IPS-15b (cell line): Measurements from ENCODE around the gene SH3RF1.

Experiments used
- H3K27me3 ChIP-seq: one replicate; pipeline ENCODE4 v1.6.1; 2013; ENCODE audit warnings: low read length; ENCODE audit not compliant: control insufficient read depth, insufficient read depth
- H3K36me3 ChIP-seq: one replicate; pipeline ENCODE4 v1.6.1; 2013; ENCODE audit warnings: low read length; ENCODE audit not compliant: control insufficient read depth, insufficient read depth
- H3K4me1 ChIP-seq: one replicate; pipeline ENCODE4 v1.6.1; 2013; ENCODE audit warnings: mild to moderate bottlenecking, low read length; ENCODE audit not compliant: control insufficient read depth, insufficient read depth
- H3K4me3 ChIP-seq: one replicate; pipeline ENCODE4 v1.5.1; 2013; ENCODE audit warnings: low read depth, low read length
- H3K9ac ChIP-seq: one replicate; pipeline ENCODE4 v1.6.1; 2013; ENCODE audit warnings: low read depth, mild to moderate bottlenecking, low read length
- H3K9me3 ChIP-seq: one replicate; pipeline ENCODE4 v1.6.1; 2013; ENCODE audit warnings: mild to moderate bottlenecking, low read length; ENCODE audit not compliant: control insufficient read depth, insufficient read depth

Gene SH3RF1

GRCh38 chr4:169147191-169147590 lies 123.6 kb downstream of the SH3RF1 start:
- no peak overlapping the region for H3K4me3 ChIP-seq

GRCh38 chr4:169144061-169144600 lies 126.6 kb downstream of the SH3RF1 start:
- Histone ChIP-seq H3K27me3 (no peaks in the 10 kb centered on the region), H3K9me3 (no peaks in the 10 kb centered on the region), H3K4me3 (no peak overlapping the region), H3K4me1 (no peaks in the 10 kb centered on the region), H3K9ac (no peak overlapping the region), H3K36me3 (no peaks in the 10 kb centered on the region)

More at GRCh38 chr4:169147191-169147590, 123.6 kb downstream of the SH3RF1 start:
- no peaks in the 10 kb centered on the region for H3K9me3 ChIP-seq
- no peaks in the 10 kb centered on the region for H3K36me3 ChIP-seq
- H3K4me1 ChIP-seq = no peaks in the 10 kb centered on the region
- H3K9ac ChIP-seq = no peak overlapping the region
- H3K27me3 ChIP-seq = no peaks in the 10 kb centered on the region

DNA sequence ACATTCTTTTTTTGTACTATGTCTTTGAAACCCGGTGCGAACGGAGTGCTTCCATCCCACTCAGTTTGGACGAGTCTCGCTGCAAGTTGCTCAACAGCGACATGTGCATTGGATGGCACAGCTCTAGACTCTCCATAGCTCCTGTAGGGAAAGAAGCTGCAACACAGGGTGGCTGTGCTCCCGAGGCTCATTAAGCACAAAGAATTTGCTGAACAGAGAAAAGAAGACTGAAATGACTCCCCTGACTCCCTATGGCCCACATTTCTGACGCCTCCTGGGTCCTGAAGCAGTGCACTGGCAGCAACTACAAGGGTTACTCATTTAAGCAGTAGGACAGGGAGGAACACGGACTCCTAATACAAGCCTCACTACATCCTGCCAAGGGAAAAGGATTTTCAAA lies 127.4 kb downstream of the SH3RF1 start:
- no peaks in the 10 kb centered on the region for H3K4me1 ChIP-seq
- no peak overlapping the region for H3K9ac ChIP-seq
- no peaks in the 10 kb centered on the region for H3K36me3 ChIP-seq
- H3K4me3 ChIP-seq = no peak overlapping the region
- H3K9me3 ChIP-seq = no peaks in the 10 kb centered on the region
- H3K27me3 ChIP-seq = no peaks in the 10 kb centered on the region

DNA sequence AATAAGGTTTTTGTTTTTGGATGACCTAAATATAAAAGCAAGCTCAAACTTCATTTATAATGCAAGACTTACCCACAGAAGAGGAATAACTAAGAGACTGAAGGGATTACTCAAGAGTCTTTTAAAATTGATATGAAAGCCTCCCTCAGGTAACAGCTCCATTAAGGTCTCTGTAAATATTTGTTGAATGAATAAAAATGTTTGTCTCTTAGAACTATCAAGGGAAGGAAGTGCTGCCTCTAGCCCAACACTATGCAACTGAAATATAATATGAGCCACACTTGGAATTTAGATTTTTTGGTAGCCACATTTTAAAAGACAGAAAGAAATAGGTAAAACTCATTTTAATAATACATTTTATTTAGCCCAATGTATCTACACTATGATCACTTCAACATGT lies 127.8 kb downstream of the SH3RF1 start:
- Histone ChIP-seq H3K4me1 (no peaks in the 10 kb centered on the region), H3K9me3 (no peaks in the 10 kb centered on the region), H3K9ac (no peak overlapping the region), H3K36me3 (no peaks in the 10 kb centered on the region), H3K4me3 (no peak overlapping the region), H3K27me3 (no peaks in the 10 kb centered on the region)

GRCh38 chr4:169142391-169142790 lies 128.4 kb downstream of the SH3RF1 start:
- no peak overlapping the region for H3K9ac ChIP-seq
- no peaks in the 10 kb centered on the region for H3K9me3 ChIP-seq
- no peaks in the 10 kb centered on the region for H3K27me3 ChIP-seq

DNA sequence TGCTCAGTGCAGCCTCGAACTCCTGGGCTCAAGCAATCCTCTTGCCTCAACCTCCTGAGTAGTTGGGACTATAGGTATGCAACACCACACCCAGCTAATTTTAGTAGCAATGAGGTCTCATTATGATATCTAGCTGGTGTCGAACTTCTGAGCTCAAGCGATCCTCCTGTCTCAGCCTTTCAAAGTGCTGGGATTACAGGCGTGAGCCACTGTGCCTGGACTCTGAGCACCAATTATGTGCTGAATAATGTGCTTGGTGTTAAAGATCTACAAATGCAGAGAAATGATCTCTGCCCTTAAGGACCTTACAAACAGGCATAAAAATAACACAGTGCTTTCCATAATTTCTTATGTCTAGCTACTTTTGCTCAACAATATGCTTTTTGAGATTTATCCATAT lies 131.7 kb downstream of the SH3RF1 start:
- no peaks in the 10 kb centered on the region for H3K27me3 ChIP-seq
- H3K4me1 ChIP-seq = no peaks in the 10 kb centered on the region
- no peaks in the 10 kb centered on the region for H3K9me3 ChIP-seq
- no peak overlapping the region for H3K4me3 ChIP-seq
- no peaks in the 10 kb centered on the region for H3K36me3 ChIP-seq
- no peak overlapping the region for H3K9ac ChIP-seq

More at GRCh38 chr4:169142391-169142790, 128.4 kb downstream of the SH3RF1 start:
- Histone ChIP-seq H3K4me1 (no peaks in the 10 kb centered on the region), H3K4me3 (no peak overlapping the region), H3K36me3 (no peaks in the 10 kb centered on the region)

DNA sequence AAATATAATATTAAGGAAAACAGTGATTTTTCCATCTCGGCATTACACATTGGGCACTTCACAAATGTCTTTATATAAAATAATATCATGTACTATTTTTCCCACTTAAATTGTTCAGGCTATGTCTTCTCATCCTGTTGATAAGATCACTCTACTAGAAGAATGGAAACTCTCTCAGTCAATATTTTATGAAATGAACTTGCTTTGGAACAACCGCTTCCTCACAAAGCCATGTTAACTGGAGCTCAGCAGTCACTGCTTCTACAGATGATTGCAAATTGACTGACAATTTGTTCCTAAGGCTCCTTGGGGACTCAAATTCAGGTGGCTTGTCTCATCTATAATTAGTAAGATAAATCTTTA lies 133.2 kb downstream of the SH3RF1 start:
- Histone ChIP-seq H3K36me3 (no peaks in the 10 kb centered on the region), H3K4me3 (no peak overlapping the region), H3K9ac (no peak overlapping the region), H3K9me3 (no peaks in the 10 kb centered on the region), H3K27me3 (no peaks in the 10 kb centered on the region), H3K4me1 (no peaks in the 10 kb centered on the region)

DNA sequence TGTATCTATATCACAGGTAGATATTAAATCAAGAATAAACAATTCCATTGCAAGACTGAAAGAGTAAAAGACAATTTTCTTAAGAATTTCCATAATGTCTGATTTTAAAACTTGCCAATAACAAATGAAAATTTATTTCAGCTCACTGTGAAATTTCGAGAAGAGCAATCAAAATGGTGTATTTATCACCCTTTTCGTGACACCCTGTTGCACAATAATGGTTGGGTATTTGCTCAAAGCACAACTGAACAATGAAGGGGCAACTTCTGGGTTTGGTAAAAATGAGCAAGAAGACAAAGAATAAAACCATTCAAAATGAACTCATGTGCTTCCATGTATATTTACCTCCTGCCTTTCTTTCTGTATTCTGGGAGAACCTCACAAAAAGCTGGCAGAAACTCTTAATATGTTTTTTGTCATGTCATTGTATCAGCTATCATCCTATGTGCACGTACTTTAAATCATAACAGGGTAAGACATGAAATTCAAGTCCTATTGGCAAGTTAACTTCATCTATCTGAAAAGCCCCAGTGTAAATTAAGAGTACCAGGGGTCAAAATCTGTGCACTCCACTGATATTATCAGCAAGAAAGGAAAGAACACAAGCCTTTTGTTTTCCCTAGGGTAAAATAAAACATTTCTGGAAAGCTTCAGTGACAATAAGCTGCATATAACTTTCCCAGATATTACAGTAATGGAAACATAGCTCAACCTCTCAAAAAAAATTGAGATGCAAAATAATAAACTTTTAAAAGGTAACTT lies 133.8 kb downstream of the SH3RF1 start:
- Histone ChIP-seq H3K36me3 (no peaks in the 10 kb centered on the region), H3K9me3 (no peaks in the 10 kb centered on the region), H3K4me3 (no peak overlapping the region), H3K4me1 (no peaks in the 10 kb centered on the region), H3K9ac (no peak overlapping the region), H3K27me3 (no peaks in the 10 kb centered on the region)

DNA sequence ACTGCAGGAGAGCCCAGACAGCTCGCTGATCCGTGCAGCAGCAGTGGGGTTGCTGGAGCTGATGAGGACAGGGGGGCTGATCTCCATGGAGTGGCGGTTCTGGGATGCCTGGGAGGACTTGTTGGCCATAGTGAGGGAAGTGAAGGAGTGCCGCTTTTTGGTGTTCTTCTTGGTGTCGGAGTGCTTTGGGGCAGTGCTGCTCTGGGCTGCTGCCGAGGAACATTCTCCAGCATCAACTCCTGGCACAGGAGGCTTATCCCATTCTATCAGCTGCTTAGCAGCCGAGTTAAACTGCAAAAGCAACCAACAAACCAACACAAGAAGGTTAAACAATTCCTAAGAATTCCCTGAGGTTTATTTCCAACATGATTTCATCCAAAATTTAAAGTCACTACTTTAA lies 134.4 kb downstream of the SH3RF1 start:
- H3K36me3 ChIP-seq = no peaks in the 10 kb centered on the region

DNA sequence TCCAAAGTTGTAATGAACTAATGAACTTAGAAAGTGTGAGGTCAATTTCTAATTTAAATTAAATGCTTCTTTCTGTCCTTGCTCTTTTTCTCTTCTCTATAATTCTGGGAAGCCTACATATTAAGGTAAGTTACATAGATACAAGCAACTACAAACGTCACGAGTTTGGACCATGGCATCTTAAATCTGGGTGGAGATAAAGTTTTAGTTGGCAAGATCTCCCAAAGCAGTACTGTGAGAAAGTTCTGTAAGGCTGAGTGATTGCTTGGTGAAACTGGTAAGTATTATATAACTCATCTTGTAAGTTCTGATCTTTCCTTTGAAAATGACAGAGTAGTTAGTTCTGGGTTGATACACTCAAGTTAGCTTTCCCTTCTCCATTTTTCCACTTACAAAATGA lies 135.0 kb downstream of the SH3RF1 start:
- no peaks in the 10 kb centered on the region for H3K36me3 ChIP-seq
- no peak overlapping the region for H3K9ac ChIP-seq

More for the DNA sequence above, 134.4 kb downstream of the SH3RF1 start:
- no peak overlapping the region for H3K9ac ChIP-seq
- H3K9me3 ChIP-seq = no peaks in the 10 kb centered on the region
- no peak overlapping the region for H3K4me3 ChIP-seq
- H3K27me3 ChIP-seq = no peaks in the 10 kb centered on the region
- H3K4me1 ChIP-seq = no peaks in the 10 kb centered on the region

GRCh38 chr4:169133932-169134331 lies 136.8 kb downstream of the SH3RF1 start:
- no peak overlapping the region for H3K4me3 ChIP-seq
- H3K4me1 ChIP-seq = no peaks in the 10 kb centered on the region
- no peak overlapping the region for H3K9ac ChIP-seq
- H3K9me3 ChIP-seq = no peaks in the 10 kb centered on the region
- no peaks in the 10 kb centered on the region for H3K27me3 ChIP-seq
- H3K36me3 ChIP-seq = no peaks in the 10 kb centered on the region

More for the DNA sequence above, 135.0 kb downstream of the SH3RF1 start:
- Histone ChIP-seq H3K27me3 (no peaks in the 10 kb centered on the region), H3K4me3 (no peak overlapping the region), H3K9me3 (no peaks in the 10 kb centered on the region), H3K4me1 (no peaks in the 10 kb centered on the region)

GRCh38 chr4:169132561-169133305 lies 138.0 kb downstream of the SH3RF1 start:
- H3K4me1 ChIP-seq = no peaks in the 10 kb centered on the region
- H3K36me3 ChIP-seq = no peaks in the 10 kb centered on the region
- H3K27me3 ChIP-seq = no peaks in the 10 kb centered on the region
- no peaks in the 10 kb centered on the region for H3K9me3 ChIP-seq
- H3K4me3 ChIP-seq = no peak overlapping the region
- H3K9ac ChIP-seq = no peak overlapping the region
